Measurements from ENCODE around the gene TMX2. TPM values are rescaled to one million over a fixed set of nuclear protein-coding genes. Genes with fewer than 3 reads are reported as not detected.

TMX2 gene
- total RNA-seq, 1 experiment from 2014 or later: 179 TPM

DNA sequence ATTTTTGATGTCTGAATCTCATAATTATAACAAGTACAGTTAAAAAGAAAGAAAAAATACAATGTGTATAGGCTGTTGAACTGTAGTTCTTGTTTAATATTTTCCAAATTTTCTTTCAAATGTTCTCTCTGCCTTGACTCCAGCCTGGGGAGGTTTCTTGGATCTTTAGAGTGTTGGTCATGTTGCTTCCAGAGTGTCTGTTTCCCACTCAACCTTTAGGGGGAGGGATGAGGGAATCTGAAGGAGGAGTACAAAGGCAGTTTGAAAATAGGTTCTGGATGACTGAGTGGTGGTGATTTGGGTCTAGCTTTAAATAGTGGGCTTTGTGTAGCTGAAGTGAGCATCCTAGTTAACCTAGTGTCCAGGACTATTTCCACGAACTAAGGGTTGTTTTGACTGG, 51.2 kb downstream of the TMX2 start:
- peak; percentile 48 for DNase-seq (ENCODE audit: low read depth)

DNA sequence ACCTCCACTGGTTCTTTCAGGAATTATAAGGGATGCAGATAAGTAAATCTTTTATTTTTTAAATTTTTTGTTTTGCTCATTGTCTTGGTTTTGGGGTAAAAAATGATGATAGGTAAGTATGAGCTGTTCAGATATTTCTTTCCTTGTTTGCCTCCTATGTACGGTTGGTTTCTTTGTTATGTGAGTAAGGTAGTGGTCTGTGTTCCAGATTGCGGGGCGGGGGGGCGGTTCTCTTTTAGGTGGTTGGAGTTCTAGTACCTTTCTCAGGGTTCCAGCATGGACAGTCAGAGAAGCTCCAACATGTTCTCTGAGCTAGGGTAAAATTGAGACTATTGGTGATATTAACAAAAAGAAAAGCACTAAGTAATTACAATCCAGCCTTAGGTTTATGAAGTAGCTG, 51.6 kb downstream of the TMX2 start:
- no peak for DNase-seq (ENCODE audit: low read depth)

GRCh38 chr11:57764566-57764965, 52.2 kb downstream of the TMX2 start:
- no peak for DNase-seq (ENCODE audit: low read depth)

DNA sequence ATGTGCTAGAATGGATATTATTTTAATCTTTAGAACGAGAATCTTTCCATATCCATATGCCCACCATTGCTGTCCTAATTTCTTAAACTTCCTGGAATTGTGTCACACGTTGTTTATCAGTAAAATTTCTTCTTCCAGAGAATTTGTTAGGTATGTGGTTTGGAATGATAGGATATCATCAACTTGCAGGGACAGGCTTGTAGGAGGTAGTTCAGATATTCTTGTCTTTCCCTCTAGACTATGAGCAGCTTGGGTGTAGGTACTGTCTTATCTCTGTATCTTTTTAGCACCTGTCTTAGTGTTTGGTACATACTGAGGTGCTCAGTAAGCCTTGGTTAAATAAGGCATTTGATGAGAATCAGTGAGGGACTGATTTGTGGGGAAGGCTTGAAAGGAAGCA, 52.6 kb downstream of the TMX2 start:
- no peak for DNase-seq (ENCODE audit: low read depth)

GRCh38 chr11:57770793-57771192, 58.4 kb downstream of the TMX2 start:
- no peak for DNase-seq (ENCODE audit: low read depth)

DNA sequence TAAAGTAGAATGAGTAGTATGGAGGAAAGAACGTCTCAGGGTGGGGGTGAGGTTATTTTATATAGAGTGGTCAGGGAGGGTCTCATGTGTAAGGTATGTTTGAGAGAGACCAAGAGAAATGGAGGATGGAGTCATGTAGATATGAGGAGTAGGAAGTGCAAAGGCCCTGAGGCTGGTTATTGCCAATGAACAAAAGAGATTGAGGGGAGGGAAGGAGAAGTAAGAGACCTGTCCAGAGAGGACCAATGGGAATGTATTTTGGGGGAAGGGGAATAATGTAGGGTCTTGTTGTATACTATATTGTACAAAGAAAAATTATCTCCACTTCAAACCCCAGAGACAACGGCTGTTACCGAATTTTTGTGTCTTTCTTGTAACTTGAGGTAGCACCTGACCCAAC, 59.0 kb downstream of the TMX2 start:
- no peak for DNase-seq (ENCODE audit: low read depth)

GRCh38 chr11:57772562-57772961, 60.2 kb downstream of the TMX2 start:
- DNase-seq (ENCODE audit: low read depth): no peak

GRCh38 chr11:57773026-57773598, 60.7 kb downstream of the TMX2 start:
- DNase-seq (ENCODE audit: low read depth): no peak

- no peak for DNase-seq (ENCODE audit: low read depth)
Measured at GRCh38 chr11:57775491-57775890, 63.1 kb downstream of the TMX2 start.

GRCh38 chr11:57776031-57776521, 63.7 kb downstream of the TMX2 start:
- DNase-seq (ENCODE audit: low read depth): peak; percentile 26

- no peak for DNase-seq (ENCODE audit: low read depth)
Measured at GRCh38 chr11:57776577-57777210, 64.3 kb downstream of the TMX2 start.

DNA sequence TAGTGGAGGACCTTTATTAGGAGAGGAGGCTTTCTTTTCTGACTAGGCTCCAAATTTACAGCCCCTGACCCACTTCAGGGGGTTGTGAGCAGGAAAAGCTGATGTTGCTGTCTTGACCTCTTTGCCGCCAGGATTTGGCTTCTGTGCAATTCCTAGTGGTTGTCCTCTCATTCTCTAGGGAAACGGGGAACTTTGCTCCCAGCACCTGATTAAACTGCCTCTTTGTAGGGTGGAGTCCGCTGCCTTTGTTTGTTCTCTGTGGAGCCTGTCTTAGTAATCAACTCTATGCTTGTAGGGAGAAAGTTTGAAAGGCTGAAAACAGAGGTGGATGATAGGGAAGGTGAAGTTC, 65.5 kb downstream of the TMX2 start:
- DNase-seq (ENCODE audit: low read depth): peak; percentile 53

GRCh38 chr11:57778318-57779037, 66.1 kb downstream of the TMX2 start:
- peak; percentile 100 for DNase-seq (ENCODE audit: low read depth)

DNA sequence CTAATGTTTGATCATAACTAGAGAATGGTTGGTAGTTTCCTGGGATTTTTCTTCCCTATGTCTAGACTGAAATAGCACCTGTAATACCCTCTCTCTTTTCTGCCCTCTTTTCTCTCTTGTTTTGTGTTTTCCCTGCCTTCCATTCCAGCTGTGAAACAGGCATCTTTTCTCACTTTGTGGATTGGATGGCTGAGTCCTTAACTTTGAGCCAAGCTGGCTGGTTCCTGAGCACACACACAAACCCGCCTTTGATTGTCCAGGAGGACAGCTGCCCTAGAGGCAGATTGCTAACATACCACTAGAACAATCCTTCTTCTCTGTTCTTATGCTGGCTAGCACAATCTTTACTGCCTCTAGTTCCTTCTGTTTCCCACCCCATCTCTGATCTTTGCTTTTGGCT, 66.9 kb downstream of the TMX2 start:
- DNase-seq (ENCODE audit: low read depth): peak; percentile 50

GRCh38 chr11:57781529-57781943, 69.1 kb downstream of the TMX2 start:
- DNase-seq (ENCODE audit: low read depth): no peak

GRCh38 chr11:57785072-57785471, 72.7 kb downstream of the TMX2 start:
- DNase-seq (ENCODE audit: low read depth): no peak

GRCh38 chr11:57786436-57786835, 74.0 kb downstream of the TMX2 start:
- no peak for DNase-seq (ENCODE audit: low read depth)

- DNase-seq (ENCODE audit: low read depth): no peak
Measured at GRCh38 chr11:57787006-57787604, 74.7 kb downstream of the TMX2 start.

DNA sequence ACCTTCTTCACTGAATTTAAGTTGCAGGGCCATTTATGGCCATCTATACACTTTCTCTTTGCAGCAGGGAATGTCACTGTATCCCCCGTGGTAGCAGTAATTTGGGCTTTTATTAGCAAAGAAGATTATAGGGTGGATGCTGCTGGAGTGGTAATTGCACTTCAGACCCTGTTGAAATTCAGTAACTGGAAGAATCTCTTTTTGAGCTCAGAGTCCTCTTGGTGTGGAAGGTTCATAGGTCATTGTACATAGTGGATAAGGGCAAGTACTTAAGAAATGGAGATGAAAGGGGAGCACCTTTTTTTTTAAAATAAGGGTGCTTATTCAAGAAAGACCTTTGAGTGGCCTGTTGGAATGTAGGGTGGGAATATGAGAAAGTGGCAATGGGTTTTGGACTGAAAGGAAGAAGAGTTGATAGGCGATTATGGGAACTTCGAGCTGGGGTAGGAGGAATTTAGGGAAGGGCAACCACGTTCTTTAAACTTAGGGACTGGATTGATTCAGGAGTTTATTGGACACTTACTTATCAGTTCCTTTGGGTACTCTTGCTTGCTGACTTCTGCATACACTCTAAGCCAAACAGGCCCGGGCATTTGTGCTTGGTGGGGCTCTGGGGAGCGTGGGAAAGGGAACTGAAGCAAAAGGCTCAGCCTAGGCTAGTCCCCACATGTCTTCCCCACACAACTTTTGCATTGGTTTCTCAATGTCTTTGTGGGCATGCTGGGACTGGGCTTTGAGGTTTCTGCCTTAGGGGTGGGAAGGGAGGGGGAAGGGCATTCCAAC, 75.7 kb downstream of the TMX2 start:
- DNase-seq (ENCODE audit: low read depth): no peak

DNA sequence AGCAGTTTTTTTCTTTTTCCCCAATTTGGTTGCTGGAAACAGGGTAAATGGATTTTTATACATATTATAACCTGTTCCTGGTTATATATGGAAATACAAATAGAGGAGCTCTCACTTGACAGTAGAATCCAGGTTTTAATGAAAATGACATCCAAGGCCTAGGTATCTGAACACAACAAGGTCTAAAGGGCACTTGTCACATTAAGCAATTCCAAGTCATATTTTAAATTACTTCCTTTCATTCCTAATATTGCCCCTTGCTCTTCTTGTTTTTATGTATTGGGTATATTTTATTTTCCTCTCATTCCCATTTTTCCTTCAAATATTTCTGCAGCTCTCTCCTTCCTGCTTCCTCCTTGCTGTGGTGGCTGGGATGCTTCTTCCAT, 76.3 kb downstream of the TMX2 start:
- no peak for DNase-seq (ENCODE audit: low read depth)
